GM18951 (cell line): Measurements from ENCODE around the gene ZFP3.
"Not testable (repeated sequence)": the region's sequence is repeated elsewhere in the genome, so short reads cannot be mapped to it uniquely, and the experiment has no call there.

Source experiments
- POLR2A ChIP-seq: IDR thresholded peaks from 4 replicates; pipeline ENCODE4 v1.6.1; 2011; ENCODE audit warnings: mild to moderate bottlenecking; ENCODE audit not compliant: insufficient read length, insufficient read depth; ENCODE audit errors: extremely low read depth
- in situ Hi-C: fragments of 300-500 bp; cut with MboI; formaldehyde crosslinking; loops from one replicate; pipeline ENCODE4 v1.12.0; 2022; ENCODE audit warnings: low sequenced_read_pairs, mixed read lengths, inconsistent platforms; ENCODE audit not compliant: unreplicated experiment

The ZFP3 gene

DNA sequence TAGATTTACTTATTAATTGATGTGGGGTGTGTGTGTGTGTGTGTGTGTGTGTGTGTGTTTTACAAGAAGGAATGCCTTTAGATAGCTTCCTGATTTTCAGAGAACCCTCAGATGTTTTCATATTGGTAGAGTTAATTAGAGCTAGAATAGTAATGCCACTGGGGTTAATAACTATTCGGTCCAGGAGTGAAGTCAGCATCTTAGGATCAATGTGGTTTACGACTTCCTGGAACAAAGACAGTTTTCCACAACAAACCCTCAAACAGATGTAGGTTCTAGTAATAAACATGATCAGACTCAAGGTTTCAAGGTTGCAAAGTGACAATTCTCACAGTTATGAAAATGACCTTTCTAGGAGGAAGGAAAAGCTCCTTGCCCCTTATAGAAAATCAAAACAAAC is 30.8 kb upstream of the ZFP3 start:
- no peak for TF ChIP-seq POLR2A
- in situ Hi-C loops, result no loop called here

DNA sequence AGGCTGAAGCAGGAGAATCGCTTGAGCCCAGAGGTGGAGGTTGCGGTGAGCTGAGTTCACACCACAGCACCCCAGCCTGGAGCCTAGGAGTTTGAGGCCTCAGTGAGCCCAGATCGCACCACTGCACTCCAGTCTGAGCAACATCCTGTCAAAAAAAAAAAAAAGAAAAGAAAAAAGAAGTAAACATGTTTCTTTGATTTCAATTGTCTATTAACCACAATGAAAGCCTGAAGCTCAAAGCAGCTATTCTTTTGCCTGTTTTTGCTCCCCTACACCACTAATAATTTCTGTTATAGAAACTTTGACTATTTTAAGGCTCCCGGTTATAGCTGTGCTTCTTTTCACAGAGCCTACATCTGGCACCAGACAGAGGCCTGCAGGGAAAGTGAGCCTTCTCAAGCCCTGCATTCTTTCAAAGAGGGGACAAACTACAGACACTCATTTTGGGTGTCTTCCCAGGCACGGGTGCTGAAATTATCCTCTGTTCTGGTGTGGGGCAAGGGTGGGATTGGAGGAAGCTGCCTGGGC is 28.9 kb upstream of the ZFP3 start:
- in situ Hi-C loops, result no loop called here
- no peak for TF ChIP-seq POLR2A

DNA sequence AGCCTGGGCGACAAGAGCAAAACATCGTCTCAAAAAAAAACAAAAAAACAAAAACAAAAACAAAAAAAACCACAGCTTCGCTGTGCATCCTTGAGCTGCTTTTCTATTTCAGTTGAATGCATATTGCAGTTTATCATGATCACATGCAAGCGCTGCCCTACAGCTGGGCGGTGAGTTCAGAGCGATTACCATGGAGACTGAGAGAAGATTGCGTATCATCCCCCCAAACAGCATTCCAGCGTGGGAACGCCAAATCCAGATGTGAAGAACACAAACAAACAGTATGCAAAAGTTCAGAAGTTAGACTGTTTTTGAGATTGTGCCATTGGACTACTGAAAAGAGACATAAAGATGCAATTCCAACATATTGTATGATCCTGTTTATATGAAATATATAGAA is 28.0 kb upstream of the ZFP3 start:
- in situ Hi-C loops, result no loop called here

DNA sequence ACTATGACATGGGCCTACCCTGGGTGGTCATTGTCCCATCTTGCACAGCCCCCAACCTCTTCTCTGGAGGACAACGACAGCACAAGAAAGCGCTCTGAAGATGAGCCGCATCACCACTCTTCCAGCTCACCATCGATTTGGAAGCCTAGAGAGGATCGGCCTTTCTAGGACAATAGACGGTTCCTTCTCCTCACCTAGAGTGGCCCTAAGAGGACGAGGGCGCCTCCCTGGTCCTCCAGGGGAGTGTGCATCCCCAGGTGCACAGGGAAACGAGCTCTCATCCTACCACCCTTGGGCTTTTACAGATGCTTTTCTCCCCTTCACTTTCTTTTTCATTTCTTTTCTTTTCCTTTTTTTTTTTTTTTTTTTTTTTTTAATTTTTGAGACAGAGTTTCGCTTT is 22.7 kb upstream of the ZFP3 start:
- in situ Hi-C loops, result no loop called here

More for the DNA sequence above, 28.0 kb upstream of the ZFP3 start:
- no peak for TF ChIP-seq POLR2A

DNA sequence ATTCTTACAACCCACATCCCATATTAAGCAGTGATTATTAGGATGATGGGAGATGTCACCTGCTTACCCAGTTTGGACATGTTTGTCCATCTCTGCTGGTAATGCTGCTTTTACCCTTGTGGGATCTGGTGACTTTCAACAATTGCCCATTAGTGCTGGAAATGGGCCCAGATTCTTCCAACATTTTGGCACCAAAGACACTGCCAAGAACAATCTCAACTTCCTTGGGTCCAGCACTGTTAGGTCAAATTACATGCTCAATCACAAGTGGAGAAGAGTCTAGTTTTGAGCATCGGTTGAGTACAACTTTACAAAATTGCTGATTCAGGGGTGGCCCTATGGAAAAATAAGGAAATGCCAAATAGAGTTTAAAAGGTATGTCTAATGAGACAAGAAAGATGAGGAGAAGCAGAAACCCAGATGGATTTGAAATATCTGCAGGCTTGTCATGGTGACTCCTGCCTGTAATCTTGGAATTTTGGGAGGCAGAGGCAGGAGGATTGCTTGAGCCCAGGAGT is 13.0 kb upstream of the ZFP3 start:
- TF ChIP-seq POLR2A, result no peak
- in situ Hi-C loops, result no loop called here

More for the DNA sequence above, 22.7 kb upstream of the ZFP3 start:
- no peak for TF ChIP-seq POLR2A

DNA sequence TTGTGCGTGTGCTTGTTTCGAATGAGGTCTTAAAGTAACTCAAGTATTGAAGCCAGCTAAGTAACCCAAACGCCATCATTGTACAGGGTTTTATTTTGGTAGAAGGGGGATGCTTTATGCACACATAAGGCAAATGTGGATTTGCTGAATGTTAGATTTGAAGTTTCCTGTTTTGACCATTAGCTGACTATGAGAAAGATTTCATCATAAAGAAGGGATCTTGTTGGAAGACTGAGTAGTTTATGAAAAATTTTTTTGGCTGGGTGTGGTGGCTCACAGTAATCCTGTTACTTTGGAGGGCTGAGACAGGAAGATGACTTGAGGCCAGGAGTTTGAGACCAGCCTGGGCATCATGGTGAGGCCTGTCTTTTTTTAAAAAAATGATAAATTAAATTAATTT is 10.0 kb upstream of the ZFP3 start:
- no peak for TF ChIP-seq POLR2A
- in situ Hi-C loops, result no loop called here

DNA sequence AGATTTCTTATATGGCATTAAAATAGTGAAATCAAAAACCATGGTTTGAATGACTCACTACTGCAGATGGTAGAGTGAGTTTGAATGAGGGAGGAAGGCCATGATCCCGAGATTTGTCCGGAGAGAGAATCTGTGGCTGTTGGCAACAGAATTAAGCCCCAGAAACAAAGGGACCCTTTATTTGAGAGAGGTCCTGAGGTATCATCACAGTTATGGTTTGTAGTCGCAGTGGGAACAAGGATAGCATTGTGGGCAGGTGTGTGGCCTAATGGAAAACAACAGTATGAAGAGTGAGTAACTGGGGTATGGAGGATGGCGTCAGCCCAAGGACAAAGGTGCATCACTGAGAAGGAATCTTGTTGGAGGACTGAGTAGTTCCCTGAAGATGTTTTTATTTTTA is 8.5 kb upstream of the ZFP3 start:
- TF ChIP-seq POLR2A, result no peak

DNA sequence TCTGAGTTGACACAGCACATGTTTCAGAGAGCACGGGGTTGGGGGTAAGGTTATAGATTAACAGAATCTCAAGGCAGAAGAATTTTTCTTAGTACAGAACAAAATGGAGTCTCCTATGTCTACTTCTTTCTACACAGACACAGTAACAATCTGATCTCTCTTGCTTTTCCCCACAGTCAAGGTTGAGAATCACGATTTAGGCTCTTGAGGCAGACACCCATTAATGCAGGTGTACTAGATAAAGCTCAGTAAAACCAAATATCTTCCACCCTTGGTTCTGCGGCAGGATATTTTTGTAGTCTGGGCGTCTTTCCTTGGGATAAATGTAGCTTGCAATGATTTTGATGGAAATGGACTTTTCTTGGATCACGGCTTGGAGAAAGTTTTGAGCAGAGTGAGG is 2.8 kb upstream of the ZFP3 start:
- in situ Hi-C loops, result not testable (repeated sequence)

More for the DNA sequence above, 8.5 kb upstream of the ZFP3 start:
- in situ Hi-C loops, result no loop called here

DNA sequence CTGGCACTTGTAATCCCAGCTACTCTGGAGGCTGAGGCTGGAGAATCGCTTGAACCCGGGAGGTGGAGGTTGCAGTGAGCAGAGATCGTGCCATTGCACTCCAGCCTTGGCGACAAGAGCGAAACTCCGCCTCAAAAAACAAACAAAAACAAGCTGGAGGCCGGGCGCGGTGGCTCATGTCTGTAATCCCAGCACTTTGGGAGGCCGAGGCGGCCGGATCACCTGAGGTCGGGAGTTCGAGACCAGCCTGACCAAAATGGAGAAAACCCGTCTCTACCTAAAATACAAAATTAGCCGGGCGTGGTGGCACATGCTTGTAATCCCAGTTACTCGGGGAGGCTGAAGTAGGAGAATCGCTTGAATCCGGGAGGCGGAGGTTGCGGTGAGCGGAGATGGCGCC is 992 bp upstream of the ZFP3 start:
- in situ Hi-C loops, result not testable (repeated sequence)

DNA sequence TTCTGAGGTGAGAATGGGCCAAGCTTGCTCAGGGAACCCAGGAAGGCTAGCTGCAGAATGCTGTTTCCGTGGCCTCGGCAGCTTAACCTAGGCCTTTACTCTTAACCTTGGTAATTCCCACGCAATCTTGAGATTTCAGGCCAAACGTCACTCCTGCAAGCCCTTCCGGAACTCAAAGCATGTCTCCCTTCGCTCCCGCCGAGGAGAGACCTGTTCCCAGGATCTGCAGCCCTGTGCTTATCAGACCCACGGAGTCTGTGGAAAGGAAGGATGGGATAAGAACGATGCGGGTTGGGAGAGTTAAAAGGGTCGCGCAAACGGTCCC is 524 bp upstream of the ZFP3 start:
- TF ChIP-seq POLR2A, result no peak
- in situ Hi-C loops, result no loop called here

DNA sequence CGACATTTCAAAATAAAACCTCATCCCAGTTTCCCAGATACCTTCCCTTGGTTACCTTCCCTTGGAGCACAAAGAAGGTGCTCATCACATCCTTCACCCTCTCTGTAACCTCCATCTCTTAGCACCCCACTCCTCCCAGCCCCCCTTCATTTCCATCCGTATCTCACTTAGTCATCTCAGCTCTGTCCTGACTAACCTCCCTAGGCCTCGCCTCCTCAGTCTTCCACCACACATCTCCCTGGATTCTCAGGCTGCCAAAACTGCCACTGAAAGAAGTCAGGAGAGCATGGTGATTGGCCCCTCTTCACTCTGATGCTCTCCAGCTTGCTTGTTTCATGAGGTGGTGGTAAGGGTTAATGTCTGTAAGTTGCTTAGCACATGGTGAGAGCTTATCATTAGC is 2.3 kb downstream of the ZFP3 start:
- in situ Hi-C loops, result no loop called here
- TF ChIP-seq POLR2A, result no peak

DNA sequence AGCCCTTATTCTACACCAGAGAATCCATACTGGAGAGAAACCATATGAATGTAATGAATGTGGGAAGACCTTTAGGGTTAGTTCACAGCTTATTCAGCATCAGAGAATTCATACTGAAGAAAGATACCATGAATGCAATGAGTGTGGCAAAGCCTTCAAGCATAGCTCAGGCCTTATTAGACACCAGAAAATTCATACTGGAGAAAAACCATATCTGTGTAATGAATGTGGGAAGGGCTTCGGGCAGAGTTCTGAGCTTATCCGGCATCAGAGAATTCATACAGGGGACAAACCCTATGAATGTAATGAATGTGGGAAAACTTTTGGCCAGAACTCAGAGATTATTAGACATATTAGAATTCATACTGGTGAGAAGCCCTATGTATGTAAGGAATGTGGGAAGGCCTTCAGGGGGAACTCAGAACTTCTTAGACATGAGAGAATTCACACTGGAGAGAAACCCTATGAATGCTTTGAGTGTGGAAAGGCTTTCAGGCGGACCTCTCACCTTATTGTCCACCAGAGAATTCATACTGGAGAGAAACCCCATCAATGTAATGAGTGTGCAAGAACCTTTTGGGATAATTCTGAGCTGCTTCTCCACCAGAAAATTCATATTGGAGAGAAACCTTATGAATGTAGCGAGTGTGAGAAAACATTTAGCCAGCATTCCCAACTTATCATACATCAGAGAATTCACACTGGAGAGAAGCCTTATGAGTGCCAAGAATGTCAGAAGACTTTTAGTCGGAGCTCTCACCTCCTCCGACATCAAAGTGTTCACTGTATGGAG is 14.1 kb downstream of the ZFP3 start:
- in situ Hi-C loops, result loop anchor here (10.0 kb wide), 1 partner anchor 92 kb away; no protein-coding TSS in a partner anchor
- no peak for TF ChIP-seq POLR2A

DNA sequence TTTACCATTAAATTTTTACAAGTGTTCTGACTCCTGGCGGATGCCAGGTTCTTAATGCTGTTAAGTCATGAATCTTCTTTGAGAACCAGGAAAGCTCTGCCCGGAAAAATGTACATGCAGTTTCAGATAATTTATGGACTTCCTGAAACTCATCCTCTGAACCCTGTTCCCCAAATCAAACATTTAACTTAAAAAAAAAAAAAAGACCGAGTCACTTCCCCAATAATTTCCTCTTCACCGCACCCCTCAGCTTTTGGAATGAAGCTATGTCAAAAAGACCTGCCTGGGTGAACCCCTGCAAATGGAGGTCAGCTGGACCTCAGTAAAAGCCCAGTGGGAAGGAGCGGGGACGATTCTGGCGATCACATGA is 18.4 kb downstream of the ZFP3 start:
- no peak for TF ChIP-seq POLR2A
- in situ Hi-C loops, result loop anchor here (10.0 kb wide), 1 partner anchor 88 kb away; no protein-coding TSS in a partner anchor

DNA sequence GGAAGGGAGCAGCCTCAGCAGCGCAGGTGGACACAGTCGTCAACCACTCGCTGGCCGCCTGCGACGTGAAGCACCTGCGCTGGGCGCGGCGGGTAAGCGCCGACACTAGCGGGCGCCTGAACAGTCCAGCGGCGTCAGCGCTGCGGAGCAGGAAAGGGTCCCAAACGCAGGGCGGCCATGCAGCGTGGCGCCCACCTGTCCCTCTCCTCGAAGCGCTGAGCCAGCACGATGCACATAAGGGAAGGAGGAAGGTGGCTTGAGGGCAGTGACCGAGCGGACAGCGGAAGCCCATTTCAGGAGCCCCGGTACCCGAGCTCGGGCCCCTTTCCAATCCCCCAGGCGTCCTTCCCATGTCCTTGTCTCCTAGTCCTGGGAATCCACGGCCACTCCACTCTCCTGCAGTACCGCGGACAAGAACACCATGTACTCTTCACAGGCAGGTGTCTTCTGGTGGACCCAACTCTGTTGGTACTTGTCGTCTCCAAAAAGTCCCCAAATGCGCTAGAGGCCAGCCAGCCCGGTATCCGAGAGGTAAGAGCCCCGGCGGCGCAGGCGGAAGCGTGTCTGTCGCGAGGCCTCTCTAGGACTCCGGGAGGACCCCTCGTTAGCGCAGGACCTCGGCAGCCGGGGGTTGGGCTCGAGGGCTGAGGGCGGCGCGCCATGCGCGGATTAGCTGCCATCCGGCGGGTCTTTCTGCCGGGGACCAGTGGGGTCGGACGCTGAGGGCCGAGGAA is 19.0 kb downstream of the ZFP3 start:
- in situ Hi-C loops, result loop anchor here (10.0 kb wide), 1 partner anchor 88 kb away; no protein-coding TSS in a partner anchor
- TF ChIP-seq POLR2A, result no peak
